Measurements from ENCODE around the gene PLCB1. TPM values are rescaled to one million over a fixed set of nuclear protein-coding genes. Genes with fewer than 3 reads are reported as not detected.

The PLCB1 gene
- total RNA-seq, 2 experiments from 2014 or later = 3.1 to 3.6 TPM

- ChIA-PET POLR2A (no interaction called here), CTCF (interaction anchor here (3.6 kb wide), 1 partner anchor 15 kb away, joined by 21 read pairs; no protein-coding TSS in a partner anchor)
- no peaks in the 10 kb centered on the region for H3K9me3 Mint-ChIP-seq
- no peak overlapping the region for H3K4me3 Mint-ChIP-seq
- no peak for TF ChIP-seq CTCF (IDR thresholded peaks at IDR 0.05)
- no peaks in the 10 kb centered on the region for H3K36me3 Mint-ChIP-seq (ENCODE audit: low read depth)
- H3K4me1 Mint-ChIP-seq (ENCODE audit: low read depth) = no peaks in the 10 kb centered on the region
- no peaks in the 10 kb centered on the region for H3K27me3 Mint-ChIP-seq
- no peak for ATAC-seq
- H3K27ac Mint-ChIP-seq = no peak overlapping the region
- intact Hi-C loops (cut with micrococcal nuclease) = no loop called here
- DNase-seq = no peak
Measured at GRCh38 chr20:8706961-8707700, 575.1 kb downstream of the PLCB1 start.

GRCh38 chr20:8709627-8710026, 577.6 kb downstream of the PLCB1 start:
- H3K4me1 Mint-ChIP-seq (ENCODE audit: low read depth) = no peaks in the 10 kb centered on the region
- no peak for DNase-seq
- intact Hi-C loops (cut with micrococcal nuclease) = loop anchor here (10.0 kb wide), 1 partner anchor 315 kb away; no protein-coding TSS in a partner anchor
- CTCF ChIA-PET = no interaction called here
- ATAC-seq = no peak
- H3K27ac Mint-ChIP-seq = no peak overlapping the region
- POLR2A ChIA-PET = no interaction called here
- no peak for TF ChIP-seq CTCF (IDR thresholded peaks at IDR 0.05)
- no peaks in the 10 kb centered on the region for H3K36me3 Mint-ChIP-seq (ENCODE audit: low read depth)
- no peak overlapping the region for H3K4me3 Mint-ChIP-seq
- no peaks in the 10 kb centered on the region for H3K27me3 Mint-ChIP-seq
- no peaks in the 10 kb centered on the region for H3K9me3 Mint-ChIP-seq

- H3K4me3 Mint-ChIP-seq = no peak overlapping the region
- CTCF ChIA-PET = interaction anchor here (4.1 kb wide), 1 partner anchor 10 kb away, joined by 33 read pairs; no protein-coding TSS in a partner anchor
Measured at GRCh38 chr20:8711501-8711900, 579.4 kb downstream of the PLCB1 start.

GRCh38 chr20:8714206-8714605, 582.1 kb downstream of the PLCB1 start:
- no peak for TF ChIP-seq CTCF (IDR thresholded peaks at IDR 0.05)
- DNase-seq = no peak
- Mint-ChIP-seq H3K36me3 (ENCODE audit: low read depth) (no peaks in the 10 kb centered on the region), H3K4me1 (ENCODE audit: low read depth) (no peaks in the 10 kb centered on the region), H3K4me3 (no peak overlapping the region), H3K27me3 (no peaks in the 10 kb centered on the region), H3K9me3 (no peaks in the 10 kb centered on the region), H3K27ac (no peak overlapping the region)
- intact Hi-C loops (cut with micrococcal nuclease) = loop anchor here (10.0 kb wide), 1 partner anchor 319 kb away; no protein-coding TSS in a partner anchor
- no peak for ATAC-seq
- CTCF ChIA-PET = interaction anchor here (4.1 kb wide), 1 partner anchor 7 kb away, joined by 33 read pairs; no protein-coding TSS in a partner anchor
- POLR2A ChIA-PET = no interaction called here

More at GRCh38 chr20:8711501-8711900, 579.4 kb downstream of the PLCB1 start:
- Mint-ChIP-seq H3K4me1 (ENCODE audit: low read depth) (no peaks in the 10 kb centered on the region), H3K27ac (no peak overlapping the region), H3K9me3 (no peaks in the 10 kb centered on the region), H3K27me3 (no peaks in the 10 kb centered on the region), H3K36me3 (ENCODE audit: low read depth) (no peaks in the 10 kb centered on the region)
- POLR2A ChIA-PET = no interaction called here
- DNase-seq (no peak), ATAC-seq (no peak)
- intact Hi-C loops (cut with micrococcal nuclease) = loop anchor here (10.0 kb wide), 1 partner anchor 317 kb away; no protein-coding TSS in a partner anchor
- no peak for TF ChIP-seq CTCF (IDR thresholded peaks at IDR 0.05)

- TF ChIP-seq CTCF (IDR thresholded peaks at IDR 0.05) = no peak
- ChIA-PET POLR2A (no interaction called here), CTCF (interaction anchor here (1.1 to 2.2 kb wide), 3 partner anchors 587 to 782 kb away, joined by 4 to 5 read pairs (median 4); partner anchors contain the start of gene PLCB1)
- Mint-ChIP-seq H3K4me3 (no peak overlapping the region), H3K4me1 (ENCODE audit: low read depth) (no peaks in the 10 kb centered on the region), H3K27ac (no peak overlapping the region), H3K36me3 (ENCODE audit: low read depth) (no peaks in the 10 kb centered on the region), H3K27me3 (no peaks in the 10 kb centered on the region), H3K9me3 (no peaks in the 10 kb centered on the region)
- ATAC-seq = no peak
- intact Hi-C loops (cut with micrococcal nuclease) = loop anchor here (10.0 kb wide), 1 partner anchor 323 kb away; no protein-coding TSS in a partner anchor
- DNase-seq = no peak
Measured at GRCh38 chr20:8718279-8718678, 586.2 kb downstream of the PLCB1 start.
